ENCODE measurements around the gene MSH4.

DNA sequence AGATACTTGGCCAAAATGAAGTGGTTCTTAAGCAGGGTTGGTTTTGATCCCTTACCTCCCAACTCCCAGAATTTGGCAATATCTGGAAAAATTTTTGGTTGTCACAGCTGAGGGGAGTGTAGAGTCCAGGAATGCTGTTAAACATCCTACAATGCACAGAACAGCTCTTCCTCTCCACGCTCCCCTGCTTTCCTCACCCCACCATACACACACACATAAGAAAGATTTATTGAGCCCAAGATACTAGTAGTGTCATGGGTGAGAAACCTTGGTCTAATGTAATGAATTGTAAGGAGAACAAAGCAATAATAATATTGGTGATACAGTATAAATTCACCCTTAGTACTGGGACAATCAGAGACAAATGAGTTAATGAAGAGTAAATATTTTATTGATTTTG, 87.8 kb downstream of the MSH4 start:
- TF ChIP-seq CTCF (IDR thresholded peaks at IDR 0.05) (no peak), MAFK (IDR thresholded peaks at IDR 0.05; ENCODE audit: partially characterized antibody) (no peak), ZSCAN20 (CRISPR knock-in tag; IDR thresholded peaks at IDR 0.05) (no peak), EP300 (IDR thresholded peaks at IDR 0.05) (no peak), JUNB (IDR thresholded peaks at IDR 0.05) (no peak), POLR2A (IDR thresholded peaks at IDR 0.05; ENCODE audit: low read length) (no peak), MAX (IDR thresholded peaks at IDR 0.05) (no peak), JUN (IDR thresholded peaks at IDR 0.05) (no peak), RAD21 (conservative IDR thresholded peaks at IDR 0.05 in 1 of 2, IDR thresholded peaks at IDR 0.05 in 1 of 2) (no peak), CHD2 (IDR thresholded peaks at IDR 0.05; ENCODE audit: low read length, partially characterized antibody) (no peak)
- TF ChIP-seq, protein P1, sequence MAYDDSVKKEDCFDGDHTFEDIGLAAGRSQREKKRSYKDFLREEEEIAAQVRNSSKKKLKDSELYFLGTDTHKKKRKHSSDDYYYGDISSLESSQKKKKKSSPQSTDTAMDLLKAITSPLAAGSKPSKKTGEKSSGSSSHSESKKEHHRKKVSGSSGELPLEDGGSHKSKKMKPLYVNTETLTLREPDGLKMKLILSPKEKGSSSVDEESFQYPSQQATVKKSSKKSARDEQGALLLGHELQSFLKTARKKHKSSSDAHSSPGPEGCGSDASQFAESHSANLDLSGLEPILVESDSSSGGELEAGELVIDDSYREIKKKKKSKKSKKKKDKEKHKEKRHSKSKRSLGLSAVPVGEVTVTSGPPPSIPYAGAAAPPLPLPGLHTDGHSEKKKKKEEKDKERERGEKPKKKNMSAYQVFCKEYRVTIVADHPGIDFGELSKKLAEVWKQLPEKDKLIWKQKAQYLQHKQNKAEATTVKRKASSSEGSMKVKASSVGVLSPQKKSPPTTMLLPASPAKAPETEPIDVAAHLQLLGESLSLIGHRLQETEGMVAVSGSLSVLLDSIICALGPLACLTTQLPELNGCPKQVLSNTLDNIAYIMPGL (CRISPR knock-in tag; IDR thresholded peaks at IDR 0.05; ENCODE audit: borderline replicate concordance), result no peak

All from A549 (cell line).